NCI-H345 (cell line): Measurements from ENCODE around the gene NINL.
"Not testable (repeated sequence)": the region's sequence is repeated elsewhere in the genome, so short reads cannot be mapped to it uniquely, and the experiment has no call there.

Source experiments
- DNase-seq: peaks from one replicate; lab custom pipeline; 2025; lab: John Stamatoyannopoulos, UW

The NINL gene

GRCh38 chr20:25532015-25532751 is 53.1 kb downstream of the NINL start:
- no peak for DNase-seq

GRCh38 chr20:25529295-25529951 is 55.9 kb downstream of the NINL start:
- no peak for DNase-seq

- DNase-seq, result no peak
These were observed 57.4 kb downstream of the NINL start for GRCh38 chr20:25527949-25528348.

GRCh38 chr20:25526446-25526845 is 58.9 kb downstream of the NINL start:
- no peak for DNase-seq

- no peak for DNase-seq
These were observed 59.5 kb downstream of the NINL start for GRCh38 chr20:25525867-25526266.

- no peak for DNase-seq
These were observed 60.0 kb downstream of the NINL start for GRCh38 chr20:25525295-25525694.

GRCh38 chr20:25521382-25521781 is 63.9 kb downstream of the NINL start:
- no peak for DNase-seq

GRCh38 chr20:25517124-25517523 is 68.2 kb downstream of the NINL start:
- DNase-seq, result no peak

GRCh38 chr20:25514747-25515340 is 70.5 kb downstream of the NINL start:
- no peak for DNase-seq

GRCh38 chr20:25514195-25514594 is 71.1 kb downstream of the NINL start:
- no peak for DNase-seq

GRCh38 chr20:25512709-25513108 is 72.6 kb downstream of the NINL start:
- no peak for DNase-seq

GRCh38 chr20:25511183-25511582 is 74.1 kb downstream of the NINL start:
- DNase-seq, result no peak

GRCh38 chr20:25510721-25511120 is 74.6 kb downstream of the NINL start:
- no peak for DNase-seq

- no peak for DNase-seq
These were observed 75.1 kb downstream of the NINL start for GRCh38 chr20:25510202-25510601.

GRCh38 chr20:25509084-25509483 is 76.2 kb downstream of the NINL start:
- DNase-seq, result no peak

GRCh38 chr20:25508083-25508770 is 77.1 kb downstream of the NINL start:
- no peak for DNase-seq

- no peak for DNase-seq
These were observed 77.8 kb downstream of the NINL start for GRCh38 chr20:25507385-25508082.

GRCh38 chr20:25504366-25505135 is 80.8 kb downstream of the NINL start:
- DNase-seq, result no peak

- DNase-seq, result no peak
These were observed 81.4 kb downstream of the NINL start for GRCh38 chr20:25503936-25504335.

GRCh38 chr20:25503051-25503639 is 82.2 kb downstream of the NINL start:
- DNase-seq, result not testable (repeated sequence)

GRCh38 chr20:25500880-25501351 is 84.4 kb downstream of the NINL start:
- DNase-seq, result no peak
